Fibroblast of peridontal ligament (primary cell): ENCODE data around the gene METTL9.
"Not testable (repeated sequence)": the region's sequence is repeated elsewhere in the genome, so short reads cannot be mapped to it uniquely, and the experiment has no call there.

Source experiments
- DNase-seq: peaks from one replicate; pipeline ENCODE4 v3.0.0-alpha.2; 2010; ENCODE audit errors: extremely low read depth

METTL9 gene

GRCh38 chr16:21637032-21637968 lies 37.9 kb downstream of the METTL9 start:
- DNase-seq, result no peak

- DNase-seq, result peak; percentile 28
These were observed 39.2 kb downstream of the METTL9 start for GRCh38 chr16:21638573-21638975.

GRCh38 chr16:21639493-21639892 lies 40.1 kb downstream of the METTL9 start:
- DNase-seq, result no peak

GRCh38 chr16:21641916-21642315 lies 42.5 kb downstream of the METTL9 start:
- no peak for DNase-seq

- DNase-seq, result no peak
These were observed 43.5 kb downstream of the METTL9 start for GRCh38 chr16:21642861-21643260.

- no peak for DNase-seq
These were observed 44.4 kb downstream of the METTL9 start for GRCh38 chr16:21643785-21644184.

- DNase-seq, result no peak
These were observed 45.3 kb downstream of the METTL9 start for GRCh38 chr16:21644674-21645073.

- DNase-seq, result peak; percentile 77
These were observed 45.9 kb downstream of the METTL9 start for GRCh38 chr16:21645261-21645721.

GRCh38 chr16:21646091-21646490 lies 46.7 kb downstream of the METTL9 start:
- peak; percentile 29 for DNase-seq

- no peak for DNase-seq
These were observed 47.6 kb downstream of the METTL9 start for GRCh38 chr16:21646721-21647561.

GRCh38 chr16:21647562-21648164 lies 48.3 kb downstream of the METTL9 start:
- DNase-seq, result no peak

GRCh38 chr16:21649826-21650406 lies 50.5 kb downstream of the METTL9 start:
- DNase-seq, result not testable (repeated sequence)

- DNase-seq, result peak; percentile 25
These were observed 51.1 kb downstream of the METTL9 start for GRCh38 chr16:21650521-21650920.

GRCh38 chr16:21651515-21651914 lies 52.1 kb downstream of the METTL9 start:
- no peak for DNase-seq

- DNase-seq, result no peak
These were observed 53.1 kb downstream of the METTL9 start, which contains the start of gene IGSF6 for GRCh38 chr16:21652453-21652852. Gene IGSF6 (minus strand): TSS chr16:21652608. CDS start chr16:21652598, 10 bp downstream.

- no peak for DNase-seq
These were observed 54.2 kb downstream of the METTL9 start for GRCh38 chr16:21653571-21653970.

- no peak for DNase-seq
These were observed 55.1 kb downstream of the METTL9 start for GRCh38 chr16:21654466-21654865.

GRCh38 chr16:21654881-21655280 lies 55.5 kb downstream of the METTL9 start:
- no peak for DNase-seq

GRCh38 chr16:21656795-21657768 lies 57.7 kb downstream of the METTL9 start:
- DNase-seq, result peak; percentile 81

GRCh38 chr16:21659124-21659523 lies 59.7 kb downstream of the METTL9 start:
- no peak for DNase-seq
